ENCODE results near the gene THSD4.

Gene THSD4

DNA sequence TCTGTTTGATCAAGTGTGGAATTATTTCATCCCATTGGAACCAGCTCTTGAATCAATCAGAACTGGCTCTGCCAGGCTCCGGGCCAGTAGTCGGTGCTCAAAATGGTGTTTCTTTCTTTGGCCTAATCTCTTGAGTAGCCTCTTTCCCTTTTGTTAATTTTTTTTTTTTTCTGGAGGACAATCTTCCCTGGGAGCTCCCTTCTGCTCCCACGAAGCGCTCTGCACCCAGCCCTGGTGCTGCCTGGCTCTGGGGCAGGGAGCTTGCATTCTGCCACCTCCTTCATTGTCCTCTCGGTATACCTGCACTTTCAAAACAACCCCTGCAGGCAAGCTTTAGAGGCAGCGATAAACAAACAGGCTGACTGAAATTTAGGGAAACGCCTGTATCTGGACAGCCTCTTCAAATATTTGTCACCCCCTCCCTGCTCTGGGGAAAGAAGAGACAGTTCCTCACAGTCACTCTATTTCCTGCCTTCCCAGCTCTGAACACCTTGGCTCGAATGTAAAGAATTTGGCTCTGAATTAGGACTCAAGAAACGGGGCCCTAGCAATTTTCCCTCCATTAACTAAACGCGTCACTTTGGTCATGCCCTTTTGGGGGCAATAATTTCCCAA lies 1.1 kb upstream of the THSD4 start:
- Histone ChIP-seq H3K36me3 (ENCODE audit: control insufficient read depth, low read depth, low read length) (no peaks in the 10 kb centered on the region), H3K27ac (ENCODE audit: low read length) (no peak overlapping the region), H3K4me1 (ENCODE audit: control insufficient read depth, low read depth, low read length) (peaks cover 26% of the 10 kb centered on the region), H3K9ac (ENCODE audit: low read length) (peak overlapping the region; percentile 6), H3K9me3 (ENCODE audit: control insufficient read depth, low read depth, low read length) (no peaks in the 10 kb centered on the region), H3K27me3 (ENCODE audit: control insufficient read depth, insufficient read depth, low read length) (peaks cover 42% of the 10 kb centered on the region), H3K4me3 (ENCODE audit: low read length) (peak overlapping the region; percentile 75)

DNA sequence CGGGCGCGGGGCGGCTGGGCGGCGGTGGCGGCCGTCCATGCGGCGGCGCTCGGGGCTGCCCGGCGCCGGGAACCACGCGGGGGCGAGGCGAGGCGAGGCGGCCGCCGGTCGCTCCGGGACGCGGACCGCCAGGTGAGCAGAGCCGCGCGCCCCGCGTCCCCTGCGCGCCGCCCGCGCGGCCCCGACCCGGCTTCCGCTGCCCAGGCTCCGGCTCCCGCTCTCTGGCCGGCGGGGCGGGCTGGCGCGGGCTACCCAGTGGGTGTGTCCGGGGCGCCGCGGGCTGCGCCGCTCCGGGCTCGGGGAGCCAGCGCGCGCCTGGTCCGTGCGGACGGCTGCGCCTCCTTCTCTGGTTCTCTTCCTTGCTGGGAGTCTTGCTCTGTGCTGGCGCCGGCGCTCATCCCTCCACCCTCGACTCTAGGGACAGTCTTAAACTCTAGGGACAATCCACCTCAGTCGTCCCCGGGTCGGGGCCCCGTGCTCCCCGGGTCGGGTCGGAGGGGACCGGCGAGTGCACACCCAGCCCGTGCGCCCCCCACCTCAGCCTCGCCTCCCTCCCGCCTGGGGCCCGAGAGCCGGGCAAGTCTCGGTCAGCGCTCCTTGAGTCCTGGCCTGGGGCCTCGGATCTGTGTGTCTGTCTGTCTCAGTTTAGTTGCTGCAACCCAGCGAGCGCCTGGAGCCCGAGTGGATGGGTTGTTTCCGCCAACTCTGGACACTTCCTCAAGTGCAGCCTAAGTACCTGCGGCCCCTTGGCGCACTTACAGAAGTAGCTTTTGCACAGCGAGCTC lies 488 bp downstream of the THSD4 start:
- Histone ChIP-seq H3K27ac (ENCODE audit: low read length) (no peak overlapping the region), H3K4me3 (ENCODE audit: low read length) (peak overlapping the region; percentile 83), H3K9me3 (ENCODE audit: control insufficient read depth, low read depth, low read length) (no peaks in the 10 kb centered on the region), H3K4me1 (ENCODE audit: control insufficient read depth, low read depth, low read length) (peaks cover 29% of the 10 kb centered on the region), H3K36me3 (ENCODE audit: control insufficient read depth, low read depth, low read length) (no peaks in the 10 kb centered on the region), H3K9ac (ENCODE audit: low read length) (peak overlapping the region; percentile 49), H3K27me3 (ENCODE audit: control insufficient read depth, insufficient read depth, low read length) (peaks cover 42% of the 10 kb centered on the region)

DNA sequence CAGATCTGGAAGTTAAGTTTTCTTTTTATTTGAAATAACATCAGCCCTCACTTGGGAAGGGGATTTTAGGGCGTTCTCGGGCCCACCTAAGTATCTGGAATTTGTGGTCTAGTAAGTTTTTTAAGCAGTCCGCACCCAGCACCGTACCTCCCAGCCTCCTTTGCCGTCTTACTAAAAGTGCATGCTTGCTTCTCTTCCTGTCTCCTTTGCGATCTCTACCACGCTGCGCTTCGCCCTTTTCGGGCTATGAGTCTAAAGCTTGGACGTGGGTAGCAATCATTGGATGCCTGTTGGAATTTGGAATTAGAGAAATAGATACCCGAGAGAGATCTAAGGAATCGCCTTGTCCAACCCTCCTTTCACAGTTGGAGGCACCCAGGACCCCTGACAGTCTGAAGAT lies 1.1 kb downstream of the THSD4 start:
- Histone ChIP-seq H3K27ac (ENCODE audit: low read length) (no peak overlapping the region), H3K9me3 (ENCODE audit: control insufficient read depth, low read depth, low read length) (no peaks in the 10 kb centered on the region), H3K36me3 (ENCODE audit: control insufficient read depth, low read depth, low read length) (no peaks in the 10 kb centered on the region), H3K9ac (ENCODE audit: low read length) (no peak overlapping the region), H3K4me3 (ENCODE audit: low read length) (peak overlapping the region; percentile 83), H3K4me1 (ENCODE audit: control insufficient read depth, low read depth, low read length) (peaks cover 35% of the 10 kb centered on the region), H3K27me3 (ENCODE audit: control insufficient read depth, insufficient read depth, low read length) (peaks cover 41% of the 10 kb centered on the region)

DNA sequence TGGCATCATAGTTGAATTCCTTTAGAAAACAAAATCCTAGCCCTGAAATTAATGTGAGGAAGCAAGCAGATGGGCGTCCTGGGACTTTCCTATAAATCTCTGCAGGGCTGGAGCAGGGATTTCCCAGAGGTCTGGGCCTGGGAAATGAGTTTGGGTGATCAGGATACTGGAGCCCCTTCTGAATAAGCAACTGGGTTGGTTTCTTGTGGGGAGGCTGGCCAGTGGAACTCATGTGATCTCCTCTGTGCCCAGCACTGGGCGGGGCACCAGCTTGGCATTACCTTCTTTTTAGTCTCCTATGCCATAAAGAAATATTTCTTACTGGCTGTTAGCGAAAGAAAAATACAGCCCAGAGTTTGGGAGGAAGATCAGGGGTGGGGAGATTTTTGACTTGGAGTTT lies 1.7 kb downstream of the THSD4 start:
- Histone ChIP-seq H3K36me3 (ENCODE audit: control insufficient read depth, low read depth, low read length) (no peaks in the 10 kb centered on the region), H3K9me3 (ENCODE audit: control insufficient read depth, low read depth, low read length) (no peaks in the 10 kb centered on the region), H3K4me3 (ENCODE audit: low read length) (peak overlapping the region; percentile 83), H3K27me3 (ENCODE audit: control insufficient read depth, insufficient read depth, low read length) (peaks cover 36% of the 10 kb centered on the region), H3K9ac (ENCODE audit: low read length) (no peak overlapping the region), H3K27ac (ENCODE audit: low read length) (no peak overlapping the region), H3K4me1 (ENCODE audit: control insufficient read depth, low read depth, low read length) (peaks cover 30% of the 10 kb centered on the region)

DNA sequence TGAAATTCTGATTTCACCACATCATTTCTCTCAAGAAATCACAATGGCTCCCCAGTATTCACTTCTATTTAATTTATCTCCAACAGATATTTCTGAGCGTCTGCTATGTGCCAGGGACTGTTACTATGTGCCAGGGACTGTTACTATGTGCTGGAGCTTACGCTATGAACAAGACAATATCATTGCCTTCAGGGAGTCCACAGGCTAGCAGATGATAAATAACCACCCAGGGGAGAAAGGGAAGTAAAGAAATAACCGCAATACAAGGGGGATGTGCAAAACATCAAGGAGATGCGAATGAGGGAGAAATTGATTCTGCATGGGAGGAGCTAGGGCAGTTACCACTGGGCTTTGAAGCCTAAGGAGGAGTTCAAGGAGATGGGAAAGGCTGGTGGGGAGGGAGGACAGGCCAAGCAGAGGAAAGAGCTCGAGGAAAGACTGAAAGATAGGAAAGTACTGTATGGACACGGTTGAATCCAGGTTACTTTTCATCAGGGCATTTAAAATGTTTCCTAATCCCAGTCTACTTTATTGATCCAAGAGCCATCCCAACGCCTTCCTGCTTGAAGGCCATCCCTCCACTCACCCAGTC lies 2.5 kb downstream of the THSD4 start:
- Histone ChIP-seq H3K9ac (ENCODE audit: low read length) (no peak overlapping the region), H3K4me3 (ENCODE audit: low read length) (no peak overlapping the region), H3K9me3 (ENCODE audit: control insufficient read depth, low read depth, low read length) (no peaks in the 10 kb centered on the region), H3K36me3 (ENCODE audit: control insufficient read depth, low read depth, low read length) (no peaks in the 10 kb centered on the region), H3K27ac (ENCODE audit: low read length) (no peak overlapping the region), H3K27me3 (ENCODE audit: control insufficient read depth, insufficient read depth, low read length) (peaks cover 36% of the 10 kb centered on the region), H3K4me1 (ENCODE audit: control insufficient read depth, low read depth, low read length) (peaks cover 30% of the 10 kb centered on the region)

DNA sequence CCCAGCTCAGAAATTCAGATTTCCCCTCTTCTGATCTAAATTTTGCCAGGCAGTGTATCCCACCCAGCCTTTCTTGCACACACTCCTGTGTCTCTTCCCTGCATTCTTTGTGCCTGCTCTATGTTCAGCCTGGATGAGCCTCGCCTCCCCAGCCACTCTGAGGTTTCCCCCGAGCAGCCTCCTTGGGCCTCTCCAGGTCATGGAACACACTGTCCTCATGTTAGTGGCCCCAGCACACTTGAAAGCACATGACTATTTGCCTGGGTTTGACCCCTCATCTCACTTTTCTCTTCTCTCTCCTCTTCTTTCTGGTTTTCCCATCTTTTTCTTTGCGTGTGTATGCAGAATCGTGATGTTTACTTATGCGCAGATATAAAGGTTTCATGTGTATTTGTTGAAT lies 3.1 kb downstream of the THSD4 start:
- Histone ChIP-seq H3K4me1 (ENCODE audit: control insufficient read depth, low read depth, low read length) (peaks cover 30% of the 10 kb centered on the region), H3K27me3 (ENCODE audit: control insufficient read depth, insufficient read depth, low read length) (peaks cover 36% of the 10 kb centered on the region), H3K9me3 (ENCODE audit: control insufficient read depth, low read depth, low read length) (no peaks in the 10 kb centered on the region), H3K4me3 (ENCODE audit: low read length) (no peak overlapping the region), H3K27ac (ENCODE audit: low read length) (no peak overlapping the region), H3K36me3 (ENCODE audit: control insufficient read depth, low read depth, low read length) (no peaks in the 10 kb centered on the region), H3K9ac (ENCODE audit: low read length) (no peak overlapping the region)

DNA sequence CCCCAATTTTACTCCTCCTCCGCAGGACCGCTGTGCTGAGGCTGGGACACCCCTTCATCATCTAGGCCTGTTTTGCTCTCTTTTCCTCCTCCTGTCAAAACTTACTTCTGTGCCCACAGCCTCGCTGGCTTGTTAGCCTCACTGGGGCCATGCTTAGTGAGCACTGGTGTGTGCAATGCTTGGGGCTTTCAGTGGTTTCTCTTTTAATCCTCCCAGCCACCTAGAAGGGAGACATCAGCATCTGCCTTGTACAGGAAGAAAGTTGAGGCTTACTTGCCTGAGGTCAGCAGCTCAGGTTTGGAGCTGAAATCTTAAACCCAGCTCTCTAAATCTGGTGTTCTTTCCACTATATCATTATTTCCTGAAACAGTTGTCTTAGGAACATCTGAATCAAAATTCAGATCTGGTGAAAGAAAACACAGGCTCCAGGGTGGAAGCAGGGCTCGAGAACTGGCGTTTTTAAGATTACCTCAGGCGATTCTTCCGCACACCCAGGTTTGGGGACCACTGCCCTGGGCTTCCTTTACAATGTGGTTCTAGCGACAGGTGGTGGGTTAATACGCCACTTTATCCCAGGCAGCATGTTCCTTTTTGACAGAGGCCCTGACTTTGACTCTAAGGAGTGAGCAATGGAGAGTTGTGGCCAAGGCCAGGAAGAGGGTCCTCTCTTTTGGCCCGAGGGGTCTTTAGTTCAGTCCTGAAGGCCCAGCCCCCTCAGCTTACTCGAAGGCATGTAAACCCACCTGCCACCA lies 3.8 kb downstream of the THSD4 start:
- Histone ChIP-seq H3K9me3 (ENCODE audit: control insufficient read depth, low read depth, low read length) (no peaks in the 10 kb centered on the region), H3K27ac (ENCODE audit: low read length) (no peak overlapping the region), H3K4me1 (ENCODE audit: control insufficient read depth, low read depth, low read length) (peaks cover 23% of the 10 kb centered on the region), H3K4me3 (ENCODE audit: low read length) (no peak overlapping the region), H3K27me3 (ENCODE audit: control insufficient read depth, insufficient read depth, low read length) (peaks cover 36% of the 10 kb centered on the region), H3K9ac (ENCODE audit: low read length) (no peak overlapping the region), H3K36me3 (ENCODE audit: control insufficient read depth, low read depth, low read length) (no peaks in the 10 kb centered on the region)

DNA sequence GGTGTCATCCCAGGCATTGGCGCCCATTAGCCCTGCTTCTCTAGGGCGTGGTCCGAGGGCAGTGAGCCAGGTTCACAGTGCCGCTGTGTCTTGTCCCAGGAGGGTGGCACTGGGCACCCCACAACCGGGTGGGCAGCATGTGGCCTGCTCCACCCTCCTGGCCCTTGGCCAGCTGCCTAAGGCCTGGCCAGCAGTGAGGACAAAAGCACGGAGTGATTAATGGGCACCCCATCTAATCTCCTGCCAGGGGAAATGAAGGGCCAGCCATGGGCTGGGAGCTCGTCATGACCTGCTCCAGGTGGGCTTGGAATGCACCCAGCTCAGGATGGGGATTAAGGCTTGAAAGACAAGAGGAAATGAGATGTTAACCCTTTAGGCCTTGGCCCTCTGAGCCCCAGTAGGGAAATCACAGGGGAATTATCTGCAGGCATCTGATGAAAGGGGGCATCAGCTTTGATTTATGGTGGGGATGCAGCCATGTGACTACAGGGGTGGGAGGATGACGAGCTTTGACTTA lies 5.2 kb downstream of the THSD4 start:
- Histone ChIP-seq H3K9ac (ENCODE audit: low read length) (no peak overlapping the region), H3K36me3 (ENCODE audit: control insufficient read depth, low read depth, low read length) (no peaks in the 10 kb centered on the region), H3K4me1 (ENCODE audit: control insufficient read depth, low read depth, low read length) (peaks cover 14% of the 10 kb centered on the region), H3K27me3 (ENCODE audit: control insufficient read depth, insufficient read depth, low read length) (peaks cover 32% of the 10 kb centered on the region), H3K27ac (ENCODE audit: low read length) (no peak overlapping the region), H3K4me3 (ENCODE audit: low read length) (no peak overlapping the region), H3K9me3 (ENCODE audit: control insufficient read depth, low read depth, low read length) (no peaks in the 10 kb centered on the region)

DNA sequence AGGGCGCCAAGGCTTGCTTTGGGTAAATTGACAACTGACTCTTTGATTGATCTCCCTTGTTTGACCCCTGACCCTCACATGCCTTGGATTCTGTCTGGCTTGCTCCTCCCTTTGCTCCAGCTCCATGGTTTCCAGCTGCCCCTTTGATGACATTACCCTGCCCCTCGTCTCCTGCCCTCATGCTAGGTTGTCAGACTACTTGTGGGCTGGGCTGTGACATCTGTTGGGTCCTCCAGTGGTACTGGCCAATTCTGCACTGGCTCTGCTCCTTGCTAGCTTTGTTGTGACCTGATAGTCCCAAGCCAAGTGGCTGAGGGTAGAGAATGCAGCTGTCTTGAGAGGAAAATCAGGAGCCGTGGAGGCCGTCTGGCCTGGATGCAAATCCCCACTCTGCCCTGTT lies 6.2 kb downstream of the THSD4 start:
- Histone ChIP-seq H3K27ac (ENCODE audit: low read length) (no peak overlapping the region), H3K9ac (ENCODE audit: low read length) (no peak overlapping the region), H3K4me3 (ENCODE audit: low read length) (no peak overlapping the region), H3K4me1 (ENCODE audit: control insufficient read depth, low read depth, low read length) (peaks cover 13% of the 10 kb centered on the region), H3K27me3 (ENCODE audit: control insufficient read depth, insufficient read depth, low read length) (peaks cover 25% of the 10 kb centered on the region), H3K36me3 (ENCODE audit: control insufficient read depth, low read depth, low read length) (no peaks in the 10 kb centered on the region), H3K9me3 (ENCODE audit: control insufficient read depth, low read depth, low read length) (no peaks in the 10 kb centered on the region)

DNA sequence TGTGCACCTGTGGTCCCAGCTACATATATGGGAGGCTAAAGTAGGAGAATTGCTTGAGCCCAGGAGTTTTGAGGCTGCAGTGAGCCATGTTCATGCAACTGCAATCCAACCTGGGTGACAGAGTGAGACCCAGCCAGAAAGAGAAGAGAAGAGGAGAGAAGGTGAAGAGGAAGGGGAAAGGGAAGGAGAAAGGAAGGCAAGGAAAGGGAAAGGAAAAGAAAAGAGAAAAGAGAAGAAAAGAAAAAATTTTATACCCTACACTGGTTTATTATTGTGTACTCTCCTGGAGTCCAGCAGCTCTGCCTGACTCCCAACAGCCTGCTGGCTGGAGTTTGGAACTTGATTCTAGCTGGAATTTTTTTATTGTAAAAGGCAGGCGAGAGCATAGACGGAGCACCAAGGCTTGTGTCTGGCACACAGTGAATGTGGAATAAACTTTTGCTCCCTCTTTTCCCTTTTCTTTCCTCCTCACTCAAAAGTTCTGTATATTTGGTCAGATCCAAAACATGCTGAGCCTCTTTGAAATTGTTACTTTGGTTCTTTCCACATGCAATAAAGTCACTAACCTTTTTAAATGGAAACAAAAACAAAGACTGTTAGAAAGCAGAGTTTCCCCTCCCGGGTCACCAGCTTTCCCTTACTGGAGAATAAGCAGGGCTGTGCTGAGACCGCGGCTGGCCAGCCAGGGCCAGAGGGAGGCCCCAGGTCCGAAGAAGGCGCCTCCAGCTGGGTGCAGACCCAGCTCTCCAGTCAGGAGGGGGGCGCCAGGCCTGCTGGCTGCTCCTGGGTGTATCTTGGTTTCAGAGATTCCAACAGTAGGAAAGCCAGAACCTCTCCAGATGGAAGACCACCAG lies 9.9 kb downstream of the THSD4 start:
- no peaks in the 10 kb centered on the region for H3K9me3 ChIP-seq (ENCODE audit: control insufficient read depth, low read depth, low read length)
- no peak overlapping the region for H3K27ac ChIP-seq (ENCODE audit: low read length)
- no peak overlapping the region for H3K4me3 ChIP-seq (ENCODE audit: low read length)
- H3K4me1 ChIP-seq (ENCODE audit: control insufficient read depth, low read depth, low read length), result peaks cover 9% of the 10 kb centered on the region
- no peaks in the 10 kb centered on the region for H3K27me3 ChIP-seq (ENCODE audit: control insufficient read depth, insufficient read depth, low read length)
- H3K9ac ChIP-seq (ENCODE audit: low read length), result no peak overlapping the region
- no peaks in the 10 kb centered on the region for H3K36me3 ChIP-seq (ENCODE audit: control insufficient read depth, low read depth, low read length)
